ENCODE data around the gene TBC1D5. TPM values are rescaled to one million over a fixed set of nuclear protein-coding genes. Genes with fewer than 3 reads are reported as not detected.

TBC1D5 gene
- total RNA-seq, 2 experiments from 2014 or later = 46.3 to 47.8 TPM

GRCh38 chr3:17589888-17590287 is 152.5 kb downstream of the TBC1D5 start:
- TF ChIP-seq, protein P1, sequence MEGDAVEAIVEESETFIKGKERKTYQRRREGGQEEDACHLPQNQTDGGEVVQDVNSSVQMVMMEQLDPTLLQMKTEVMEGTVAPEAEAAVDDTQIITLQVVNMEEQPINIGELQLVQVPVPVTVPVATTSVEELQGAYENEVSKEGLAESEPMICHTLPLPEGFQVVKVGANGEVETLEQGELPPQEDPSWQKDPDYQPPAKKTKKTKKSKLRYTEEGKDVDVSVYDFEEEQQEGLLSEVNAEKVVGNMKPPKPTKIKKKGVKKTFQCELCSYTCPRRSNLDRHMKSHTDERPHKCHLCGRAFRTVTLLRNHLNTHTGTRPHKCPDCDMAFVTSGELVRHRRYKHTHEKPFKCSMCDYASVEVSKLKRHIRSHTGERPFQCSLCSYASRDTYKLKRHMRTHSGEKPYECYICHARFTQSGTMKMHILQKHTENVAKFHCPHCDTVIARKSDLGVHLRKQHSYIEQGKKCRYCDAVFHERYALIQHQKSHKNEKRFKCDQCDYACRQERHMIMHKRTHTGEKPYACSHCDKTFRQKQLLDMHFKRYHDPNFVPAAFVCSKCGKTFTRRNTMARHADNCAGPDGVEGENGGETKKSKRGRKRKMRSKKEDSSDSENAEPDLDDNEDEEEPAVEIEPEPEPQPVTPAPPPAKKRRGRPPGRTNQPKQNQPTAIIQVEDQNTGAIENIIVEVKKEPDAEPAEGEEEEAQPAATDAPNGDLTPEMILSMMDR (IDR thresholded peaks at IDR 0.05) = no peak
- Mint-ChIP-seq H3K27ac (no peak overlapping the region), H3K27me3 (no peaks in the 10 kb centered on the region), H3K36me3 (ENCODE audit: low read depth) (peaks cover 32% of the 10 kb centered on the region), H3K4me3 (no peak overlapping the region), H3K9me3 (peaks cover 19% of the 10 kb centered on the region), H3K4me1 (ENCODE audit: low read depth) (peaks cover 6% of the 10 kb centered on the region)
- ATAC-seq (no peak), DNase-seq (no peak)
- CTCF ChIA-PET = no interaction called here
- intact Hi-C loops (cut with micrococcal nuclease) = no loop called here
- POLR2A ChIA-PET = no interaction called here

DNA sequence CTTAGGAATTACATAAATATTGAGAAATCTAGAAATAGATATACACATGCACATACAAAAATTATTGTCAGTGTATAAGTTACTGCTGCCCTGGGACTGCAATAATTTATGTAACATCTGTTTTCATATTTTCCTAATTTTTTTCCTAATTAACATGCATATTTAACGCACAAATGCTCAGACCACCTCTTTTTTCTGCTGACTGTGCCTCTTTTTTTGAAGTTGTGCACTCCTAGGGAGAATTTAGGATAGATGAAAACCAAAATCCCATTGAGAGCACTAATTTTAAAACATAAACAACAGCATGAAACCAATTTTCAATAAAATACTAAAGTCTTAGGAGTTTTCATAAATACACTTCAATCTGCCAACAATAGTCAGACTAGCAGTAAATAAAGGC is 154.0 kb downstream of the TBC1D5 start:
- intact Hi-C loops (cut with micrococcal nuclease) = no loop called here
- no peak overlapping the region for H3K27ac Mint-ChIP-seq
- H3K4me3 Mint-ChIP-seq = no peak overlapping the region
- ATAC-seq (no peak), DNase-seq (no peak)
- peaks cover 6% of the 10 kb centered on the region for H3K4me1 Mint-ChIP-seq (ENCODE audit: low read depth)
- H3K27me3 Mint-ChIP-seq = no peaks in the 10 kb centered on the region
- ChIA-PET CTCF (no interaction called here), POLR2A (no interaction called here)
- peaks cover 16% of the 10 kb centered on the region for H3K9me3 Mint-ChIP-seq
- H3K36me3 Mint-ChIP-seq (ENCODE audit: low read depth) = peaks cover 32% of the 10 kb centered on the region
- TF ChIP-seq, protein P1 (IDR thresholded peaks at IDR 0.05) = no peak

DNA sequence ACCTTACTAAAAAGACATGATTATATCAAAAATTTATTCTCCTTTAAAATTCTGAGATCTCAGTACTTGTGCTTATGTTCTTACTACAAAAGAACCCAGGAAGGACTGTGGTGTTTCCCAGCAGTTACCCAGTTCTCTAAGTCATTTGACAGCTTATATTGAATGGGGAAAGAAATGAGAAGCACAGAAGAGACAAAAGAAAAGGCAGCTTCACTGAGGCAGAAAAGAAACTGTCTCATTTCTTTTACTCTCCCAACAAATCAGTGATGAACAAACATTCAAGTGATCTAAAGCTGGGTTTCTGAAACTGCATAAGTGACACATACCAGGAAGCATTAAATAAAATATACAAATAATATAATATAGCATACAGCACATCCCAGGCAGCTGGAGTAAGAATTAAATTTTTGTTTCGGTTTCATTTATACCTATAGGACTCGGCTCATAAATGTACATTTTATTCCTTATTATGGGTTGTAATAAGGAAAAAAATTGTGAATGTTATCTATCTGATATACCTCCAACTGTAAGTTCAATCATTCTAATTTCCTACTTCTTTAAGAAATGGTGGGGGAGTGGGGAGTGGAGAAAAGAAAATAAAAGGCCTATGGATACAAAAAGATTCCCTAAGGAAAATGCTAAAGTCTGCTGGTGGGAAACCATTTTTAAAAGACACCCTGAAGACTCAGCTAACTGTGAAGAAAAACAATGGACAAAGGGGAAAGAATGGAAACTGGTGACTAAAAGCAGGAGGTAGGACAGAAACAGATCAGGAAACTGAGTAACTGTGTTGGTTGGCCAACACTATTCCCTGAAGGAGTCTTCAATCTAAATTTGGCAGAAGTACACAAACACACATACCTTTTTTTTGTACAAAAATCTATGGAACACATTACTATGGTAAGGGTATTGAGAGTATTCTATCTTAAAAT is 156.8 kb downstream of the TBC1D5 start:
- Mint-ChIP-seq H3K4me1 (ENCODE audit: low read depth) (peaks cover 8% of the 10 kb centered on the region), H3K27ac (no peak overlapping the region), H3K27me3 (no peaks in the 10 kb centered on the region), H3K9me3 (peaks cover 8% of the 10 kb centered on the region), H3K36me3 (ENCODE audit: low read depth) (peaks cover 18% of the 10 kb centered on the region), H3K4me3 (no peak overlapping the region)
- CTCF ChIA-PET = no interaction called here
- ATAC-seq (no peak), DNase-seq (no peak)
- intact Hi-C loops (cut with micrococcal nuclease) = no loop called here
- TF ChIP-seq, protein P1 (IDR thresholded peaks at IDR 0.05) = no peak
- POLR2A ChIA-PET = no interaction called here

GRCh38 chr3:17584066-17584465 is 158.4 kb downstream of the TBC1D5 start:
- ChIA-PET POLR2A (no interaction called here), CTCF (no interaction called here)
- Mint-ChIP-seq H3K36me3 (ENCODE audit: low read depth) (peaks cover 3% of the 10 kb centered on the region), H3K27me3 (no peaks in the 10 kb centered on the region), H3K9me3 (no peaks in the 10 kb centered on the region), H3K27ac (no peak overlapping the region), H3K4me3 (no peak overlapping the region), H3K4me1 (ENCODE audit: low read depth) (peaks cover 8% of the 10 kb centered on the region)
- intact Hi-C loops (cut with micrococcal nuclease) = no loop called here
- ATAC-seq = no peak
- no peak for DNase-seq
- TF ChIP-seq, protein P1 (IDR thresholded peaks at IDR 0.05) = no peak

- no peak for ATAC-seq
- TF ChIP-seq, protein P1 (IDR thresholded peaks at IDR 0.05) = no peak
- Mint-ChIP-seq H3K4me1 (ENCODE audit: low read depth) (peaks cover 11% of the 10 kb centered on the region), H3K27me3 (no peaks in the 10 kb centered on the region), H3K36me3 (ENCODE audit: low read depth) (peaks cover 1% of the 10 kb centered on the region), H3K27ac (no peak overlapping the region), H3K9me3 (no peaks in the 10 kb centered on the region), H3K4me3 (no peak overlapping the region)
- POLR2A ChIA-PET = no interaction called here
- CTCF ChIA-PET = no interaction called here
- intact Hi-C loops (cut with micrococcal nuclease) = no loop called here
- no peak for DNase-seq
Measured at GRCh38 chr3:17583530-17583929, 158.9 kb downstream of the TBC1D5 start.
